Skin epidermis (tissue), 12 donors: ENCODE measurements around the gene RNF41.
A peak's percentile ranks its signal among the peaks of the same experiment; 100 is the strongest.

Experiments
- H3K27ac ChIP-seq, 21 experiments: fragments of 200-600 bp; sonication (generic) in 11 of 21; one replicate each; pipeline ENCODE4 v1.5.0; 2020; ENCODE audit warnings: mild to moderate bottlenecking in 3 of 21, inconsistent platforms in 2 of 21, moderate library complexity in 2 of 21
- H3K4me3 ChIP-seq, 7 experiments: fragments of 200-600 bp; sonication (generic) in 2 of 7; one replicate each; pipeline ENCODE4 v1.5.0; 2020; ENCODE audit warnings: inconsistent platforms in 2 of 7, mild to moderate bottlenecking in 2 of 7, moderate library complexity in 1 of 7

RNF41 gene

DNA sequence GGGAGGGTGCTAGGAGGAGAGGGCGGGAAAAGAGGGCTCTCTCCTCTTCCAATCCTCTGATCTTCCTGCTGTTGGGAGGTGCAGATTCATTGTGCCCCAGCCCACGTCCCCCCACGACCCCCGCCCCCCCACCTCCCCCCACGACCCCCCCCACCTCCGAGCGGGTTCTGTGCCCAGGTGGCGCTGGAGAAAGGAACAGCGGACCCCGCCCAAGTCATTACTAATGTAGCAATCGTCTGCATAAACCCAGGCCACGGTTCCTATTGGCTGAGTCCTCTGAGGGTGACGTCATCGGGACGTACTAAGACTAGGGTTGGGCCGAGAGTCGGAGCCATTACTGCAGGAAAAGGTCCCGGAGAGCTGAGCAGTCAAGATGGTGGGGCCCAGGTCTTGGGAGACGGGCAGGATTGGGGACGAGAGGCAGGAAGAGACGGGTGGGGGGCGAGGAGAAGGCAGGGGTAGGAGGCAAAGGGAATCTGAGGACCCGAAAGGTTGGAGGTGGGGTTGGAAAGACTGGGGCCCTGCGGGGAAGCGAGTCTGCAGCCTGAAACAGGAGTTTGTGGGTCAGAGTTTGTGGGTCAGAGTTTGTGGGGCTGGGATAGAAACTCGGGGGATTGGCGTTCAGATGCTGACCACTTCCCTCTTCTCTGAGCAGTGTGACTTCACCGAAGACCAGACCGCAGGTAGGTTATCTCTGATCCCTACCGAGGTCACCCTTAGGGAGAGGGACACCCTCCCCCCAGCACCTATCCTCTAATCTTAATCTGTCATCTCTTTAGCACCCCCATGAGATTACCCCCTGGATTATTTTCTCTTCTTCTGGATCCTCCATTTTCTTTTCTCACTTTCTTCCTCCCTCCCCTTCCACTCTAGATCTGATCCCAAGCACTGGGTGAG, 63.4 kb downstream of the RNF41 start, which contains the start of gene MYL6:
MYL6 (plus strand) TSS at position 331 of the 897 bp plus-strand sequence; CDS start at position 374, 43 bp downstream.
- peak within 1 kb of the TSS; percentile 82 to 99 (median 97) for H3K27ac ChIP-seq

DNA sequence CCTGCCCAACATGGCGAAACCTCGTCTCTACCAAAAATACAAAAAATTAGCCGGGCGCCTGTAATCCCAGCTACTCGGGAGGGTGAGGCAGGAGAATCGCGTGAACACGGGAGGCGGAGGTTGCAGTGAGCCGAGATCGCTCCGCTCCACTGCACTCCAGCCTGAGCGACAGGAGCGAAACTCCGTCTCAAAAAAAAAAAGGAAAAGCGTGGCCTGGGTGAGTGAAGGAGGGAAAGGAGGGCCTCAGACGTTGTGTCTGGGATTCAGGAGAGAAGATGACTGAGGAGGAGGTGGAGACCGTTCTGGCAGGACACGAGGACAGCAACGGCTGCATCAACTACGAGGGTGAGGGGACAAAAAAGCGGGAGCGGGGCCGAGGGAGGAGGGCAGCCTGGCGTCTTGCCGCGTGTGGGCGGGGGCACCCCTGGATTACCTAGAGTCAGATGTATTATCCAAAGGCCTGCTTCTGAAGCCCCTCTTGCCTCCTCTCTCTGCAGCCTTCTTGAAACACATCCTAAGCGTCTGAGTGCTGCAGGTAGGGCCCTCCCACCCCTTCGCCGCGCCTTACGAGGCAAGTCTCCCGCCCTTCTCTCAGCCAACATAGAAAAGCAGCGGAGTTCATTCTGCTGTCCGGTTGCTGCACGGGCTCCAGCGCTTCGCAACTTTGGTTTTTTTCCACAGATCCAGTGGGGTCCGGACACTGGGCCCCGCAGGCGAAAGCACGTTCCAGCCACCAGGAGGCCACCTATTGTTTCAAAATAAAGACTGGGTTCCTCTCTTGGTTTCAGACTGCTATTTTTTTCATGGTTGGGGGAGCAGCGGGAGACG, 64.3 kb downstream of the RNF41 start:
- peak overlapping the region in 20 of 21 experiments; percentile 94 to 99 (median 97) for H3K27ac ChIP-seq

More for the DNA sequence above, 63.4 kb downstream of the RNF41 start, which contains the start of gene MYL6:
- H3K4me3 ChIP-seq: peak within 1 kb of the TSS; percentile 64 to 79 (median 76)

DNA sequence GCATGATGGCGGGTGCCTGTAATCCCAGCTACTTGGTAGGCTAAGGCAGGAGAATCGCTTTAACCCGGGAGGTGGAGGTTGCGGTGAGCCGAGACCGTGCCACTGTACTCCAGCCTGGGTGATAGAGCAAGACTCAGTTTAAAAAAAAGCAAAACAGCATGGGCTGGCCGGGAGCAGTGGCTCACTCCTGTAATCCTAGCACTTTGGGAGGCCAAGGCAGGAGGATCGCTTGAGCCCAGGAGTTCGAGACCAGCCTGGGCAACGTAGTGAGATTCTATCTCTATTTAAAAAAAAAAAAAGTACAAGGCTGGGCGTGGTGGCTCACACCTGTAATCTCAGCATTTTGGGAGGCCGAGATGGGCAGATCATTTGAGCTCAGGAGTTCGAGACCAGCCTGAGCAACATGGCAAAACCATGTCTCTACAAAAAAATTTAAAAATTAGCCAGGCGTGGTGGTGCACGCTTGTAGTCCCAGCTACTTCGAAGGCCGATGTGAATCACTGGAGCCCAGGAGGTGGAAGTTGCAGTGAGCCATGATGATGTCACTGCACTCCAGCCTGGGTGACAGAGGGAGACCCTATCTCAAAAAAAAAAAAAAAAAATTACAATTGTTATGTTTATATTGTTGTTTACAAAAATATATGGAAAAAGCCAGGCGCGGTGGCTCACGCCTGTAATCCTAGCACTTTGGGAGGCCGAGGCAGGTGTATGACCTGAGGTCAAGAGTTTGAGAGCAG, 65.1 kb downstream of the RNF41 start:
- Histone ChIP-seq H3K4me3 (peak overlapping the region; percentile 64 to 79 (median 76)), H3K27ac (peak overlapping the region in 20 of 21 experiments; percentile 94 to 99 (median 97))

More for the DNA sequence above, 64.3 kb downstream of the RNF41 start:
- peak overlapping the region; percentile 64 to 79 (median 76) for H3K4me3 ChIP-seq

DNA sequence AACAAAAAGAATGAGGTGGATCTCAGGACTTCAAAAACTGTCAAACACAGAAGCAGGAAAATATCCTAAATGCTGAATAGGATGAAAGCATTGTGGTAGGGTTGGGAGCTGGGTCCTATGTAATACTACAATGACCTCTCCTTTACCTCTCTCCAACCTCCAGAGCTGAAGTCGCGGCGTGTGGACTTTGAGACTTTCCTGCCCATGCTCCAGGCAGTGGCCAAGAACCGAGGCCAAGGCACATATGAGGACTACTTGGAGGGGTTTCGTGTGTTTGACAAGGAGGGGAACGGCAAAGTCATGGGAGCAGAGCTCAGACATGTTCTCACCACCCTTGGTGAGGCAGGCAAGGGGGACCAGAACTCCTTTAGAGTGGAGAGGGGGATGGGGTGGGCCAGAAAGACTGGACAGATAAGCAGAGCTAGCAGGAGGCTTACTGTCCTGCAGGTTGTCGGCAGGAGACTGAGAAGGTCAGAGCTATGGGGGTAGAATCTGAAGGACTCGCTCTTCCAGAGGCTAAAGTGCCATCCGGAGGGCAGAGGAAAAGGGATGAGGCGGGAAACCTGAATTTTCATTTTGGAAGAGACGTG, 66.4 kb downstream of the RNF41 start:
- no peak overlapping the region for H3K4me3 ChIP-seq
- no peak overlapping the region for H3K27ac ChIP-seq

DNA sequence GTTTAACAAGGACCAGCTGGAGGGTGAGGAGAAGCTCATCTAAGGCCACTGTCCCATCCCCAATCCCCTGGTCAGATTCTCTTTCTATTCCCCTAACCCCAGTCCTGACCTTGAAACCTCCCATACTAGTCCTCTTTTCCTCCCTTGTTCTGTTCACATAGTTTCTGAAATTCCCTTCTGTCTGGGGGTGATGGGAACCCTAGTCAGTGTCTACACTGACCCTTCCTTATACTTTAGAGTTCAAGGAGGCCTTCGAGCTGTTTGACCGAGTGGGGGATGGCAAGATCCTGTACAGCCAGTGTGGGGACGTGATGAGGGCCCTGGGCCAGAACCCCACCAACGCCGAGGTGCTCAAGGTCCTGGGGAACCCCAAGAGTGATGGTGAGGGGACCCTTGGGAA, 66.9 kb downstream of the RNF41 start:
- no peak overlapping the region for H3K27ac ChIP-seq
- H3K4me3 ChIP-seq: no peak overlapping the region

DNA sequence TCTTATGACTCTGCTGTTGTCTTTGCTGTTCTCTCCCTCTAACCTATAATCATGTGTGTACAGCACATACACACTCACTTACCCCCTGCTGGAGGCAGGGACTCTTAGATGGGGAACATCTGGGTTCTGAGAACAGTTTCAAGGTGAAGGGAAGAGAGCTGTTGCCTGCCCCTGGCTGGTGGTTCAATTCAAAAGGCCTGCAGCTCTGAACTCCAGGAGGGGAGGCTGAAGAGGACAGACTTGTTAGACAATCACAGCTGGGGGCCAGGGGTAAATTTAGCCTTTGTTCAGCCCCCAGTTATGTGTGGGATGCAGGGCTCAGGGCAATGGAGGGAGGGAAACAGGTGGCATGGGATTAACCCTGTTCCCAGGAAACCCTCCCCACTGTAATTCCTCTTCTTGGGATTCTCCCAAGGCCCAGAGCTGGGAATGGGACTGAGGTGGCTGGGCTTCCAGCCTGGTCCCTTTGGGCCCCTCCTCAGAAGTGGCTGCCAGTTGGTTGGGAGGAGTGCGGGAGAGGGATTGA, 67.4 kb downstream of the RNF41 start:
- Histone ChIP-seq H3K4me3 (no peak overlapping the region), H3K27ac (peak overlapping the region in 1 of 21 experiments; percentile 25)

DNA sequence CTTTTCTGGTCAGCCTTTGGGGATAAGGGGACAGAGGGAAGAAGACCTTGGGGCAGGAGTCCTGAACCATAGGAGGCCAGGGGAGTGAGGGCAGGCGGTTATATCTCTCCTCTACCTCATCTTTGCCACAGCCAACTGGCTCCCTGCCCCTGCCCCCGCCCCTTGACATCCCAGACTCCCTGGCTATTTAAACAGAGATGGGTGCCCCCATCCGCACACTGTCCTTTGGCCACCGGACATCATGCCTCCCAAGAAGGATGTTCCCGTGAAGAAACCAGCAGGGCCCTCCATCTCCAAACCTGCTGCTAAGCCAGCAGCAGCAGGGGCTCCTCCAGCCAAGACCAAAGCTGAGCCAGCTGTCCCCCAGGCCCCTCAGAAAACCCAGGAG, 68.0 kb downstream of the RNF41 start:
- Histone ChIP-seq H3K4me3 (no peak overlapping the region), H3K27ac (peak overlapping the region in 3 of 21 experiments; percentile 15 to 90 (median 25))

DNA sequence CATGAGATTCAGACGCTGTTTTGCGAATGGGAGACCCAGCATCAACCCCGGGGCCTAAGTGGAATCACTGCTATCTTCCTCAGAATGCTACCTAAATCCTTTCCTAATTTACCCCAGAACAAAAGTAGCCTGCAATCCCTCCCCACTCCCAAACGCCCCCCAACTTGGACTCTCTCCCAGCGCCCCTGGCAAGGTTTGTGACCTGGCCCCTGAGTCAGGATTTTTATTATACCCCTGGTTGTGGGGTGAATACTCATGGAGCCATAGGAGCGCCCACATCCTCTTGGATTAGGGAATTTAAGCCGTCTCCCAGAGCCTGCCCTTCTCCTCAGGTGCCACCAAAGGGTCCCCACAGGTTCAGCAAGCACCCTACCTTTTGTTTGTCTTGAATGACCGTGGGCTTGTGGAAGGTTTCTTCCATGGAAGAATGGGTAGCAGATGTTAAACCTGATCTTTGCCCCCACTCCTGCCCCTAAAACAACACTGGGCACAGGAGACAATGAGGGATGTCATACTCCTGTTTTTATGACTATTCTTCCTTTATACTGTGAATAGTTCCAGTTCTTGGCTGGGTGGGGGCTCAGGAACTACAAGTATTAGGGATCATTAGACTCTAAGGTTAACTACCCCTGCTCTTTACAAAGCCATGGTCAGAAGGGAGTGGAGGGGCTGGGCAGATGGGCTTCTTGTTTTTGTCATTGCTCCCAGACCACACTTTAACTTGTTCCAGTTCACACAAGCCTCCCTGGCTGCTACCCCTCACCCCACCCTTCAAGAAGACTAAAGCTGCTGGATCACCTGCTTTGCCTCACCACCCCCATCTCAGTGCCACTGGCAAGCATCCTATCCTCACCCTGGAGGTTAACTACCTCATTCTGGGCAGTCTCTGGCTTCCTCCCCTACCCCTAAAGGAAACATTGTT, 68.7 kb downstream of the RNF41 start:
- Histone ChIP-seq H3K27ac (peak overlapping the region in 19 of 21 experiments; percentile 68 to 97 (median 93)), H3K4me3 (peak overlapping the region; percentile 40 to 64 (median 53))
